Measurements from ENCODE around the gene HPCA.

HPCA gene

DNA sequence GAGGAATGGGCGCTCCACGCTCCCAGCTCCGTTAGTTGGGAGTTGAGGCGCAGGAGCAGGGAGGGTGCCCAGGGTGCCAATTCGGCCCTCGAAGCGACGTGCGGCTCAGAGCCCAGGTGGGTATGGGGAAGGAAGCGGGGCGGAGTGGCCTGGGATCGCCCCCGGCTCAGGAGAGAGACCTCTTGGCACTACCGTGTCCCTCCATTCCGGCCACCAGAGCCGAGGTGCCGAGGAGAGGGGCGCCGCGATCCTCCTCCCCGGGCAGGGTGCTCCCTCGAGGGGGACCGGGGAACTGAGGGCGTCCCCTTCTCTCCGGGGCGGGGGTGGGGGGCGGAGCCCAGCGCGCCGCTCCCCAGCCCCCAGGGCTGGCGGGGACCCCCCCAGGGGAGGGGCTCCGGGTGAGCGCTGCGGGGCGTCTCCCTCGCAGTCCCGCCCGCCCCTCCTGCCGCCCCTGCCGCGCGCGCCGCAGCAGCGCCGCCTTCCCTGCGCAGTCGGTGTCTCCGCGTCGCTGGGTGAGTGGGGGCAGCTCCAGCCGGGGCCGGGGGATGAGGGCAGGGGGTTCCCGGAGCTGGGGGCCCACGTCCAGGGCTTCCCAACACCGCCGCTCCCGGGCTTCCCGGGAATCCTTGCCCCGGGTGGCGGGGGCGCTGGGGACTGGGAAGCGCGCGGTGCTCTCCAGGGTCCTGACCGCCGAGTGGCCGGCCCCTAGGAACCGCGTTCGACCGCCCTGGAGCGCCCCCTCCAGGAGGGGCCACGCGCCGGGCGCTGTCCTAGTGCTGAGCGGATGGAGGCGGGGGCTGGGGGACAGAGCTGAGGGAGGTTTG lies at the start of gene HPCA:
HPCA (plus strand) TSS at position 488 of the 824 bp plus-strand sequence. CDS start 2,408 bp downstream, outside the sequence.
- DNase-seq (ENCODE audit: low read depth in 2 of 2), result no peak

DNA sequence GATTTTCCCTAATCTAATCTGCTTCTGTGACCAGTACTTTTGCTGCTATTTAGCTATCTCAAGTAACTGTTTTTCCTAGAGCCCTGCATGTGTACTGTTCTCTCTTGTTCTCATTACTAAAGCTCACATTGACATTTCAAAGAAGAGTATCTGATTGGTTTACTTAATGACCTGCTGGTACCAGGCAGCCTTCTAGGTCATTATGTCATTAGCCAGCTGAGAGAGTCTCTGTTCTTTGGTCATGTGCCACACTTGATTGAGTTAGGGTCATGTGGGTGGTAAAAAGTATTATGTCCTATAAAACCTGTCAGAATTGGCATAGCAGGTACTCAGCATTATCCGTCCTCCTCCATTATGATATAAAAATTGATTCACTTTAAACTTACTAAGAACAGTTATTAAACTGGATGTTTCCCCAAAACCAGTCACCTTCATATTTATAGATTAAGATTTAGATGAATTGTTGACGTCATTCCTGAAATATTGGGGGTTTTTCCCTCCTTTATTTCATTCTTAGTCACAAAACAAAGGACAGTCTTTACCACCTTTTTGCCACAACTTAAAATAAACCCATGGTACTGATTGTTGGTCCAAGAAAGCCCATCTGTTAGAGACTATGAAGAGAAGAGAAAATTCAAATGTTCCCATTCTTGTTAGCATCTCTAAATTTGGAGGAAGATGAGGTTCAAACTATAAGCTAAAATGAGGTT lies 37.8 kb upstream of the HPCA start:
- DNase-seq (ENCODE audit: low read depth in 2 of 2), result no peak

GRCh38 chr1:32855861-32856617 lies 30.3 kb upstream of the HPCA start:
- no peak for DNase-seq (ENCODE audit: low read depth in 2 of 2)

DNA sequence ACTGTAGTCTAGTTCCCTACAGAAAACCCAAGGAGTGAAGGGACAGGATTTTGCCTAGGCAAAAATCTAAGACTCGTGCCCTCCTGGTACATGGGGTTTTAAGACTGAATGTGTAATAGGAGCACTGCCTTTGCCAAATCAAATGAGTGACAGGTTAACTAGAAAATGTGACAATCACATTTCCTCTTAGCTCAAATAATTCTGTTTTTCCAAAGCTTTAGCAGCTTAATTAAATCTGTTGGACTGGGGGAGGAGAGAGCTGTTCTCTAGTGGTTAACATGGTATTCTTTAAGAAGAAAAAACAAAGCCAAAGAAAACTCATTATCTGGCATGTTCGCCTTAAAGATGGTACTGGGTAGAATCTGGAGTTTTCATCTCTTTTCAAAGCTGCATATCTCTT lies 28.2 kb upstream of the HPCA start:
- DNase-seq (ENCODE audit: low read depth in 2 of 2), result no peak

DNA sequence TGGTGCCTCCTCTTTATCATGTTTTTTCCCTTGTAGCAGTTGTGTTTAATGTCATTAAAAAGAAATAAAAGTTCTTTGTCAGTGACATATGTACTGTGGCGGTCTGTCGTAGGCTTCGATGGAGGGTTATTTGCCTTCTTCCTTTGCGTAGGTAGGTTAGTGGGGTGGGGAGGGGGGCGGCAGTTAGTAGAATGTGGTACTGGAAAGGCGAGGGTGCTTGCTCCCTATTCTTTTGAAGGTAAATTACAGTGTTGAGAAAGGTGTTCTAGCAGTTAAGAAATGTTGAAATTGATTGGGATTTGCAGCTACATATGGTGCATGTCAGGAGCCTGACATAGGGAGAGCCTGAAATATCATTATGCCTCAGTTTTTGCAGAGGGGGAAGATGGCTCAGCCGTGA lies 27.5 kb upstream of the HPCA start:
- DNase-seq (ENCODE audit: low read depth in 2 of 2), result no peak

DNA sequence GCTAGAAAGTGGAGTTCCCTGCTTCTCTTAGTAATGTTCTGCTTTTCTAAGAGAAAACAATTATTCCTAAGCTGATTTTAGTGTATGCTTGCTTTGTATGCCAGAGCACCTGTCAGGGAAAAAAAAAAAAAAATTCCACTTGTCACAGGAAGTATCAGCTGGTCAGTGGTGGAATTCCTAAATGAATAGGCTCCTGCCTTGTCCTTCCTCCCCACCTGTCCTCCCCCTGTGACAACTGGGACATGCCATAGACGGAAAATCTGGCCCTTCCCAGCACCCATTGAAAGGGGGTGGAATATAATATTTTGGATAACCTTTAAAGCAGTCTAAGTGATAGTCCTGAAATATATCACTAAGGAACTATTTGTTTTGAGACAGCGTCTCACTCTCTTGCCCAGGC lies 26.4 kb upstream of the HPCA start:
- no peak for DNase-seq (ENCODE audit: low read depth in 2 of 2)

DNA sequence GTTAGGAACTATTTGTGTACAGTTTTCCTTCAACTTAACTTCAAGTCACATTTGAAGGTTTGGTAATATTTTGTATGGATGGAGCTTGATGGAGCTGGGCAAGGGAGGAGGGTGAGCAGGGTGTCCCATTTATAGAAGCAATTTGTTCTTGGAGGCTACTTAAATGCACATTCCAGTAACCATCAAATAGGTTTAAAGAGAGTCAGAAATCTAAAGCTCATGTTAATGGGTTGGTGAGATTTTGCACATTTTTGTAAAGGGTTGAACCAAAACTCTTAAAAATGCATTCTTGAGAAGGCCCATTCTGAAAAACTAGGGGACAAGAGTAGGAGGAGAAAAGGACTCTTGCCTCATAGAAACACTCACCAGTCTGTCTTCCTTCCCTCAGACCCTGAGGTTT lies 25.7 kb upstream of the HPCA start:
- no peak for DNase-seq (ENCODE audit: low read depth in 2 of 2)

DNA sequence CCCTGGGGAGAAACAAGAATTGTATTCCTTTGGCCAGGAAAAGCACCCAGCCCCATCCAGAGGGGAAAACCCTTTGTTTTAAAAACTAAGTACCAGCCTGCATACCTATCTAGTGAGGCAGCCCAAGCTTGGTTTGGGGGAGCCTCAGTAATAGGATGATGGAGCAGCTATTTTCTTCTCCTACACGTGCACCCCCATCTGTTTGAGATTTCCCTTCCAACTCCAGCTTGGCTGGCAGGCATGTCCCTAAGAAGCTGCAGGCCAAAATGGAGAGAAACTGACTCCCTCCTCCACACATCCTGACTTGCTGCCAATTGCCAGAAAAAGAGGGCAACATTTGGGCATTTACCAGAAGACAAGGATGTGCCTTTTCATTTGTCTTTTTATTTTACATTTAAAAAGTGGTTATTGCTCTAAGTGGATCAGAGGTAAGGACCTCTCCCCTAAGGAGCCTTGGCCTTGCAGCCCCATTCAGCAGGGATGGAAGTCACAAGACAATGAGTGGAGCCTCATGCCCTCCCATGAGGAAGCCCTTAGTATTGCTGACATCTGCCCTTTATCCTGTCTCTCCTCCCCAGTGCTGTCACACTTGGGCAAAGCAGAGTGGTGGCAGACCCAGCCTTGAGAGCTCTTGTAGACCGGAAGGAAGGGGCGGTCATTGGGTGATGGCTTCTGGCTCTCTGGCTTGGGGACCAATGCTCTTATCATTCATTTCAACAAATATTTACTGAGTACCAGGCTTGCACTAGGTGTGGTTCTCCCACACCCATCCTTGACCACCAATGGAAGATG lies 24.2 kb upstream of the HPCA start:
- DNase-seq (ENCODE audit: low read depth in 2 of 2), result no peak

DNA sequence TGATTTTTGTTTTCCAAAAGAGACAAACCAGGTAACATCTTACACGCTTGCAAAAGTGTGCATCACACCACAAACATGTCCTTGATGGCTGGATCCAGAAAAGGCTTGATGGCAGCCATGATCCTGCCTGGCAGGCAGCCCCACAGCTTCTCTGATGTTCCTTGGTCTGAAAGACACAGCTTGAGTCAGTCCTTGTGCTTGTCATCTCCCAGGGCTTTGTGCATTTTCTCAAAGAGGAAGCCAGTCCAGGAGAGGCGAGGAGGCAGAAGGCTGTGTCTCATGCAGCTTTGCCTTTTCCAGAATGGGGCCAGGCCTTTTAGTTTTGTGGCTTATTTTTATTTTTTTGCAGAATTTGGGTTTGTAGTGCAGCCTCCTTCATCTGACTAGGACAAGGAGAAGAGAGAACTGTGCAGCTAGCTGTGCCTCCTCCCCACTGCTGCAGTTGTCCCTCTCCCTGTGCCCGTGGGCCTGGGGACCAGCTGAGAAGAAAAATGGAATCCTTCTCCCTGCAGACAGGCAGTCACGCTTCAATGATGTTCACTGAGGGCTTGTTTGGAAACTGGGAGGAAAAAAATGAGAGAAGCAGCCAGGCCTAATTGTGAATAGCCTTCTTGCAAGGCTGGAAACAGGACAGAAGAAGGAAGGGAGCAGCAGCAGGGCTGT lies 22.9 kb upstream of the HPCA start:
- DNase-seq (ENCODE audit: low read depth in 2 of 2), result no peak

DNA sequence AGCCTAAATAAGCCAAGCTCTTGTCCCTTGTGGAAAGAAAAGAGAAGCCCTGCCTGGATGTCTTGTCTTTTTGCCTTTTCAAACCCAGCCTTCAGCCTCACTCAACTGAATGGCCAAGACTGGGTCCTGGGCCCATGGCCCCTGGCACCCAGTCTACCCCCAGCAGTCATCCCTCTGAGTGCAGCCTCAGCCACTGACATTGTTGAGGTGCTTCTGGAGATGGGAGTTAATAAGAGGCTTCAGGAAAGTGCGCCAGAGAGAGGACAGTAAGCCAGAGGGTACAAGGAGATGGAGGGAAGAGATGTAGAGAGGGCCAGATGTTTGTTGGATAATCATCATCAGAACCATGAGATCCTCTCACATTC lies 22.4 kb upstream of the HPCA start:
- no peak for DNase-seq (ENCODE audit: low read depth in 2 of 2)

- no peak for DNase-seq (ENCODE audit: low read depth in 2 of 2)
These were observed 21.8 kb upstream of the HPCA start for GRCh38 chr1:32864375-32865019.

- no peak for DNase-seq (ENCODE audit: low read depth in 2 of 2)
These were observed 20.5 kb upstream of the HPCA start for GRCh38 chr1:32865639-32866405.

- no peak for DNase-seq (ENCODE audit: low read depth in 2 of 2)
These were observed 19.1 kb upstream of the HPCA start for GRCh38 chr1:32867151-32867550.

- DNase-seq (ENCODE audit: low read depth in 2 of 2), result no peak
These were observed 18.6 kb upstream of the HPCA start for GRCh38 chr1:32867671-32868070.

GRCh38 chr1:32868085-32868484 lies 18.2 kb upstream of the HPCA start:
- DNase-seq (ENCODE audit: low read depth in 2 of 2), result no peak

- DNase-seq (ENCODE audit: low read depth in 2 of 2), result no peak
These were observed 17.4 kb upstream of the HPCA start for GRCh38 chr1:32868806-32869455.

DNA sequence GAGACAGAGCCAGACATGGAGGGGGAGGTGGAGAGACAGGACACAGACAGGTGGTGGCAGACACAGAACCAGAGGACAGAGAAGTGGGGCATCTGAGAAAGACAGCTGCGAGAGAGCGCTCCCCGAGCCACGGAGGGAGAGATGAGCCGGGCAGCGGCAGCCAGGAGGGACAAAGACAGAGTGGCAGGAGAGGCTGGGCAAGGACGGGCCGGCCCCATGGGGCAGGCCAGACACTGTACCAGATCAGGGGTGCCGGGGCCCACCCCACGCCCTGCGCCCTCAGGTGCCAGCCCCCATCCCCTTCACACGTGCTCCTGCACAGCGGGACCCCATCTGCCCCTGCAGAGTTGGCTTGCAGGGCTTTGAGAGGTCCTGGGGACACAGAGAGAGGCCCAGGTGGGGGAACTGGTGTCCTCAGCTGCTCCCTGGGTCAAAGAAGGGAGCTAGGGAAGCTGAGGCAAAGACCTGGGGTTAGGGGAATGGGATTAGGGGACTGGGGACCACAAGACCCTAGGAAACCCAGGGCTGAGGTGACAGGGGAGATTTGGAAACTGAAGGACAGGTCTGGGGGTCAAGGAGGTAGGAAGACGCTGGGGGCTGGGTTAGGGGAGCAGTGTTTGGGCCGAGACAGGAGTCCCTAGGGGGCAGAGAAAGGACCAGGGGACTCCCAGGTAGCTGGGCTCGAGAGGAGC lies 16.2 kb upstream of the HPCA start:
- DNase-seq (ENCODE audit: low read depth in 2 of 2), result no peak

GRCh38 chr1:32870615-32871363 lies 15.5 kb upstream of the HPCA start, which contains the start of gene FNDC5:
TSS of gene FNDC5 (minus strand) at chr1:32870912.
- DNase-seq (ENCODE audit: low read depth in 2 of 2), result no peak
